Mucosa of descending colon (tissue), 3 donors: ENCODE data around the gene SOS1. TPM values are rescaled to one million over a fixed set of nuclear protein-coding genes. Genes with fewer than 3 reads are reported as not detected.

ENCODE experiments used
- ATAC-seq: fragments of 200-7000 bp; cut with Tn5 transposase; one replicate; pipeline ENCODE4 v1.9.1; 2020; ENCODE audit warnings: mild to moderate bottlenecking, moderate library complexity
- DNase-seq, 3 donors: peaks; one replicate each; pipeline ENCODE4 v3.0.0-alpha.2; 2020
- H3K36me3 ChIP-seq: fragments of 200-600 bp; one replicate; pipeline ENCODE4 v1.8.0; 2021; ENCODE audit warnings: low read depth, mild to moderate bottlenecking
- H3K4me1 ChIP-seq: fragments of 200-600 bp; one replicate; pipeline ENCODE4 v1.8.0; 2021; ENCODE audit warnings: low read depth, mild to moderate bottlenecking
- H3K4me3 ChIP-seq: fragments of 200-600 bp; one replicate; pipeline ENCODE4 v1.8.0; 2021; ENCODE audit warnings: mild to moderate bottlenecking
- H3K9me3 ChIP-seq: fragments of 200-600 bp; one replicate; pipeline ENCODE4 v1.8.0; 2021; ENCODE audit warnings: mild to moderate bottlenecking
- CTCF ChIP-seq: fragments of 200-600 bp; IDR thresholded peaks from one replicate; pipeline ENCODE4 v1.8.0; 2022; ENCODE audit warnings: antibody characterized with exemption, mild to moderate bottlenecking
- intact Hi-C, 2 donors: fragments of 100-400 bp; cut with DNase I in 1 of 2; cut with micrococcal nuclease in 1 of 2; formaldehyde crosslinking; loops; one replicate each; pipeline versions ENCODE4 v1.11.0 to v1.11.1; 2022; cut with DNase I, micrococcal nuclease
- total RNA-seq, 3 donors: library from RNA; stranded (reverse); fragmentation: NEBNext Ultra II Directional in 2 of 3; extraction: Animal tissue kit (Norgen Biotek cat#: 25700) in 2 of 3; gene quantifications; one replicate each; pipeline versions ENCODE4 v1.2.1 to v1.2.4, GENCODE V29; 2021 to 2023
- donor health status: DM: no; HTN: no; CAD: no; lungs with moderate emphysema.
- donor health status: DM: no; HTN: no; CAD: no.
- donor health status: DM: no; HTN: yes; CAD: no.

The SOS1 gene
- total RNA-seq, 3 donors from 2014 or later: 38.8 to 44.2 (median 39.8) TPM

GRCh38 chr2:38951766-38952165 is 169.1 kb downstream of the SOS1 start:
- intact Hi-C loops: no loop called here

GRCh38 chr2:38948995-38949394 is 171.9 kb downstream of the SOS1 start:
- DNase-seq (no peak), ATAC-seq (no peak)
- no peak for TF ChIP-seq CTCF
- intact Hi-C loops: loop anchor here in 1 of 2 donors (5.0 kb wide), 1 partner anchor 278 kb away; no protein-coding TSS in a partner anchor
- Histone ChIP-seq H3K36me3 (no peaks in the 10 kb centered on the region), H3K4me3 (no peak overlapping the region), H3K9me3 (no peaks in the 10 kb centered on the region), H3K4me1 (no peaks in the 10 kb centered on the region)

More at GRCh38 chr2:38951766-38952165, 169.1 kb downstream of the SOS1 start:
- Histone ChIP-seq H3K4me3 (no peak overlapping the region), H3K4me1 (no peaks in the 10 kb centered on the region), H3K36me3 (no peaks in the 10 kb centered on the region), H3K9me3 (no peaks in the 10 kb centered on the region)
- no peak for TF ChIP-seq CTCF
- ATAC-seq (no peak), DNase-seq (no peak)

- no peak overlapping the region for H3K4me3 ChIP-seq
- ATAC-seq (no peak), DNase-seq (no peak)
- intact Hi-C loops: loop anchor here in 1 of 2 donors (5.0 kb wide), 1 partner anchor 279 kb away; no protein-coding TSS in a partner anchor
- no peaks in the 10 kb centered on the region for H3K36me3 ChIP-seq
- no peak for TF ChIP-seq CTCF
- H3K4me1 ChIP-seq: no peaks in the 10 kb centered on the region
- no peaks in the 10 kb centered on the region for H3K9me3 ChIP-seq
These were observed 172.4 kb downstream of the SOS1 start for GRCh38 chr2:38948387-38948882.

GRCh38 chr2:38947241-38948239 is 173.3 kb downstream of the SOS1 start:
- no peaks in the 10 kb centered on the region for H3K9me3 ChIP-seq
- peak; percentile 61 for TF ChIP-seq CTCF
- peak in 2 of 3 donors; percentile 69 to 90 for DNase-seq
- H3K4me1 ChIP-seq: no peaks in the 10 kb centered on the region
- no peaks in the 10 kb centered on the region for H3K36me3 ChIP-seq
- intact Hi-C loops: loop anchor here in 1 of 2 donors (5.0 kb wide), 1 partner anchor 280 kb away; no protein-coding TSS in a partner anchor
- ATAC-seq: peak; percentile 89
- H3K4me3 ChIP-seq: no peak overlapping the region

GRCh38 chr2:38945911-38946310 is 174.9 kb downstream of the SOS1 start:
- no peak for ATAC-seq
- DNase-seq: no peak
- Histone ChIP-seq H3K4me3 (no peak overlapping the region), H3K36me3 (no peaks in the 10 kb centered on the region), H3K4me1 (no peaks in the 10 kb centered on the region), H3K9me3 (no peaks in the 10 kb centered on the region)
- intact Hi-C loops: loop anchor here in 1 of 2 donors (5.0 kb wide), 1 partner anchor 281 kb away; no protein-coding TSS in a partner anchor
- TF ChIP-seq CTCF: no peak
